Measurements from ENCODE around the gene COL8A1.

The COL8A1 gene

DNA sequence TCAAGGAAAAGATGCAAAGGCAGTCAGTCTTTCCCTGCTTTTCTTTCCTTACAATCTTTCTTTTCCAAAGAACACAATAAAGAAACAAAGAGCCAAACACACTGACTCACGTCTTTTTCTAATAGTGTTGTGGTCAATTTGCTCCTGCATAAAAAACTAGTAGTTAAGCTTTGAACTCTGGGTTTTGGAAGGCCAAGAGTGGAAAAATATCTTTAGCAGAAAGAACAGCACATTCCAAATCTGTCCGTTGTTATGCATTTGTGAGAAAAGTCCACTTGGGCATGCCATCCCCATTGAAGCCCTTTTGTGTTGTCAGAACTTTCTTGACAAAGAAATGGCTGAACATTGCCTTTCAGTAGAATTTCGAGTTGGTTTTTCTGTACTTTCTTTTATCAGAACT is 18.2 kb downstream of the COL8A1 start:
- Histone ChIP-seq H3K9ac (ENCODE audit: low read length) (no peak overlapping the region), H4K8ac (ENCODE audit: low read depth, low read length) (no peak overlapping the region), H4K91ac (ENCODE audit: low read depth, low read length) (no peak overlapping the region), H3K4ac (ENCODE audit: low read depth, low read length) (no peak overlapping the region), H2AFZ (ENCODE audit: insufficient read depth, low read length, poor library complexity) (no peak overlapping the region), H3K79me2 (ENCODE audit: control insufficient read depth, insufficient read depth, low read length, poor library complexity) (no peaks in the 10 kb centered on the region), H3K27ac (ENCODE audit: low read depth, low read length) (no peak overlapping the region), H3K18ac (ENCODE audit: low read length) (no peak overlapping the region), H3K9me3 (ENCODE audit: insufficient read depth, low read depth, low read length) (no peaks in the 10 kb centered on the region), H4K12ac (ENCODE audit: low read depth, low read length) (no peak overlapping the region), H2BK12ac (ENCODE audit: low read length) (no peak overlapping the region), H3K79me1 (ENCODE audit: low read length) (no peaks in the 10 kb centered on the region), H2BK120ac (ENCODE audit: insufficient read depth, low read length, poor library complexity) (no peak overlapping the region), H3K4me2 (ENCODE audit: low read length) (no peak overlapping the region), H3K23ac (ENCODE audit: low read length) (no peak overlapping the region), H3K36me3 (ENCODE audit: control insufficient read depth in 1 of 2, insufficient read depth in 2 of 2, low read length in 2 of 2) (no peaks in the 10 kb centered on the region), H2BK5ac (ENCODE audit: low read depth, low read length, poor library complexity) (no peak overlapping the region), H2AK5ac (ENCODE audit: low read length) (no peak overlapping the region), H3K4me1 (ENCODE audit: control insufficient read depth in 1 of 2, insufficient read depth in 2 of 2, low read length in 2 of 2) (no peaks in the 10 kb centered on the region), H3K14ac (ENCODE audit: low read length) (no peak overlapping the region), H3K4me3 (ENCODE audit: low read depth, low read length) (no peak overlapping the region), H3K27me3 (ENCODE audit: insufficient read depth, low read length) (no peaks in the 10 kb centered on the region)
- no CpG with 5 or more reads among the region's 3 CpGs for WGBS (ENCODE audit: extremely low coverage, insufficient coverage, insufficient read length)
- no peak for DNase-seq

GRCh38 chr3:99658274-99658673 is 19.9 kb downstream of the COL8A1 start:
- H3K18ac ChIP-seq (ENCODE audit: low read length), result no peak overlapping the region
- no peak overlapping the region for H3K4me3 ChIP-seq (ENCODE audit: low read depth, low read length)
- no peaks in the 10 kb centered on the region for H3K79me2 ChIP-seq (ENCODE audit: control insufficient read depth, insufficient read depth, low read length, poor library complexity)
- H3K23ac ChIP-seq (ENCODE audit: low read length), result no peak overlapping the region
- no peak overlapping the region for H3K4me2 ChIP-seq (ENCODE audit: low read length)
- no peak overlapping the region for H3K4ac ChIP-seq (ENCODE audit: low read depth, low read length)
- H3K79me1 ChIP-seq (ENCODE audit: low read length), result no peaks in the 10 kb centered on the region
- no peaks in the 10 kb centered on the region for H3K27me3 ChIP-seq (ENCODE audit: insufficient read depth, low read length)
- WGBS (ENCODE audit: extremely low coverage, insufficient coverage, insufficient read length), result no CpG with 5 or more reads among the region's 2 CpGs
- no peak overlapping the region for H2AK5ac ChIP-seq (ENCODE audit: low read length)
- H3K14ac ChIP-seq (ENCODE audit: low read length), result no peak overlapping the region
- no peak overlapping the region for H2BK5ac ChIP-seq (ENCODE audit: low read depth, low read length, poor library complexity)
- no peak overlapping the region for H4K91ac ChIP-seq (ENCODE audit: low read depth, low read length)
- DNase-seq, result no peak
- no peak overlapping the region for H4K12ac ChIP-seq (ENCODE audit: low read depth, low read length)
- H3K9ac ChIP-seq (ENCODE audit: low read length), result no peak overlapping the region
- H3K36me3 ChIP-seq (ENCODE audit: control insufficient read depth in 1 of 2, insufficient read depth in 2 of 2, low read length in 2 of 2), result no peaks in the 10 kb centered on the region
- no peaks in the 10 kb centered on the region for H3K4me1 ChIP-seq (ENCODE audit: control insufficient read depth in 1 of 2, insufficient read depth in 2 of 2, low read length in 2 of 2)
- H2AFZ ChIP-seq (ENCODE audit: insufficient read depth, low read length, poor library complexity), result no peak overlapping the region
- no peak overlapping the region for H2BK12ac ChIP-seq (ENCODE audit: low read length)
- H3K27ac ChIP-seq (ENCODE audit: low read depth, low read length), result no peak overlapping the region
- H3K9me3 ChIP-seq (ENCODE audit: insufficient read depth, low read depth, low read length), result no peaks in the 10 kb centered on the region
- H2BK120ac ChIP-seq (ENCODE audit: insufficient read depth, low read length, poor library complexity), result no peak overlapping the region
- H4K8ac ChIP-seq (ENCODE audit: low read depth, low read length), result no peak overlapping the region

- Histone ChIP-seq H3K79me2 (ENCODE audit: control insufficient read depth, insufficient read depth, low read length, poor library complexity) (no peaks in the 10 kb centered on the region), H3K18ac (ENCODE audit: low read length) (no peak overlapping the region), H3K9me3 (ENCODE audit: insufficient read depth, low read depth, low read length) (no peaks in the 10 kb centered on the region), H3K27ac (ENCODE audit: low read depth, low read length) (no peak overlapping the region), H2BK5ac (ENCODE audit: low read depth, low read length, poor library complexity) (no peak overlapping the region), H4K91ac (ENCODE audit: low read depth, low read length) (no peak overlapping the region), H3K9ac (ENCODE audit: low read length) (no peak overlapping the region), H2AK5ac (ENCODE audit: low read length) (no peak overlapping the region), H3K4me3 (ENCODE audit: low read depth, low read length) (no peak overlapping the region), H3K14ac (ENCODE audit: low read length) (no peak overlapping the region), H4K12ac (ENCODE audit: low read depth, low read length) (no peak overlapping the region), H3K27me3 (ENCODE audit: insufficient read depth, low read length) (no peaks in the 10 kb centered on the region), H3K4me2 (ENCODE audit: low read length) (no peak overlapping the region), H2BK12ac (ENCODE audit: low read length) (no peak overlapping the region), H2BK120ac (ENCODE audit: insufficient read depth, low read length, poor library complexity) (no peak overlapping the region), H3K36me3 (ENCODE audit: control insufficient read depth in 1 of 2, insufficient read depth in 2 of 2, low read length in 2 of 2) (no peaks in the 10 kb centered on the region), H3K79me1 (ENCODE audit: low read length) (no peaks in the 10 kb centered on the region), H3K4me1 (ENCODE audit: control insufficient read depth in 1 of 2, insufficient read depth in 2 of 2, low read length in 2 of 2) (no peaks in the 10 kb centered on the region), H4K8ac (ENCODE audit: low read depth, low read length) (no peak overlapping the region), H3K23ac (ENCODE audit: low read length) (no peak overlapping the region), H2AFZ (ENCODE audit: insufficient read depth, low read length, poor library complexity) (no peak overlapping the region), H3K4ac (ENCODE audit: low read depth, low read length) (no peak overlapping the region)
- peak; percentile 28 to 46 for DNase-seq
- no CpG with 5 or more reads among the region's 6 CpGs for WGBS (ENCODE audit: extremely low coverage, insufficient coverage, insufficient read length)
These were observed 20.6 kb downstream of the COL8A1 start for GRCh38 chr3:99659032-99659431.

DNA sequence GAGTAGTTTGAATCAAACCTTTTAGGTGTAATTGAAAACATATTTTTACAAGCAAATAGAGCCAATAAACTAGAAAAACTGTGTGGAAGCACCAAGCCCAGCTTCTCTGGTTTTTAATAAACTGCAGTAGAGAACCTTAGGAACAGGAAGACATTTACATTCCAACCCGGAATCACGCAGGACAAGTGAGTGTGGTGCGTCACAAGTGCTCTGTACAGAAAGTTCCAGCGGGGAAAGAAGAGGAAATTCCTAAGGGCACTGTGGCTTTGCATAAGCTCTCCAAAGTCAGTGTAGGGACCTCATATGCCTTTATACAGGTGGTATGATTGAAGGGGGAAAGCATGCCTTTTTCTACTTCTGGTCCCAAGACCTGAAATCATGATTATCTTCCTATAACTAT is 21.6 kb downstream of the COL8A1 start:
- Histone ChIP-seq H2BK120ac (ENCODE audit: insufficient read depth, low read length, poor library complexity) (no peak overlapping the region), H3K79me2 (ENCODE audit: control insufficient read depth, insufficient read depth, low read length, poor library complexity) (no peaks in the 10 kb centered on the region), H3K18ac (ENCODE audit: low read length) (no peak overlapping the region), H3K14ac (ENCODE audit: low read length) (no peak overlapping the region), H3K4me1 (ENCODE audit: control insufficient read depth in 1 of 2, insufficient read depth in 2 of 2, low read length in 2 of 2) (no peaks in the 10 kb centered on the region), H2BK5ac (ENCODE audit: low read depth, low read length, poor library complexity) (no peak overlapping the region), H2BK12ac (ENCODE audit: low read length) (no peak overlapping the region), H3K27ac (ENCODE audit: low read depth, low read length) (no peak overlapping the region), H3K9ac (ENCODE audit: low read length) (no peak overlapping the region), H3K4ac (ENCODE audit: low read depth, low read length) (no peak overlapping the region), H3K79me1 (ENCODE audit: low read length) (no peaks in the 10 kb centered on the region), H4K12ac (ENCODE audit: low read depth, low read length) (no peak overlapping the region), H3K4me2 (ENCODE audit: low read length) (no peak overlapping the region), H2AK5ac (ENCODE audit: low read length) (no peak overlapping the region), H3K9me3 (ENCODE audit: insufficient read depth, low read depth, low read length) (no peaks in the 10 kb centered on the region), H3K27me3 (ENCODE audit: insufficient read depth, low read length) (no peaks in the 10 kb centered on the region), H3K23ac (ENCODE audit: low read length) (no peak overlapping the region), H3K36me3 (ENCODE audit: control insufficient read depth in 1 of 2, insufficient read depth in 2 of 2, low read length in 2 of 2) (no peaks in the 10 kb centered on the region), H4K91ac (ENCODE audit: low read depth, low read length) (no peak overlapping the region), H4K8ac (ENCODE audit: low read depth, low read length) (no peak overlapping the region), H2AFZ (ENCODE audit: insufficient read depth, low read length, poor library complexity) (no peak overlapping the region), H3K4me3 (ENCODE audit: low read depth, low read length) (no peak overlapping the region)
- no CpG with 5 or more reads among the region's 4 CpGs for WGBS (ENCODE audit: extremely low coverage, insufficient coverage, insufficient read length)
- DNase-seq, result peak in 1 of 2 donors; percentile 5
